Measurements from ENCODE around the gene SLC13A4. TPM values are rescaled to one million over a fixed set of nuclear protein-coding genes. Genes with fewer than 3 reads are reported as not detected.

Gene SLC13A4
- polyA plus RNA-seq, 1 donor (not counting 4 experiments of a cell fraction or from before 2014, with no cell fraction given): 0.12 TPM

- H3K4me1 ChIP-seq (ENCODE audit: control insufficient read depth, extremely low read depth, insufficient read depth, low read length): no peaks in the 10 kb centered on the region
- dilution Hi-C loops (cut with MboI; ENCODE audit: extremely low pct_ligation_motif_present, low sequenced_read_pairs): no loop called here
- no peaks in the 10 kb centered on the region for H3K36me3 ChIP-seq (ENCODE audit: control insufficient read depth in 2 of 2, extremely low read depth in 1 of 2, insufficient read depth in 2 of 2, low read length in 2 of 2)
- no peaks in the 10 kb centered on the region for H3K9me3 ChIP-seq (ENCODE audit: control insufficient read depth, low read depth, low read length)
- H3K27ac ChIP-seq (ENCODE audit: control insufficient read depth, insufficient read depth, low read length): no peak overlapping the region
- no peak overlapping the region for H3K4me3 ChIP-seq (ENCODE audit: control insufficient read depth in 2 of 3, extremely low read depth in 1 of 3, insufficient read depth in 2 of 3, low read depth in 1 of 3, low read length in 3 of 3)
- DNase-seq (ENCODE audit: low read depth, low spot score): no peak
- no peak overlapping the region for H3K9ac ChIP-seq (ENCODE audit: control insufficient read depth, extremely low read depth, insufficient read depth, low read length)
- TF ChIP-seq EZH2 (IDR thresholded peaks at IDR 0.05; ENCODE audit: low read length) (no peak), CTCF (optimal IDR thresholded peaks at IDR 0.05 in 1 of 3, IDR thresholded peaks at IDR 0.05 in 1 of 3, conservative IDR thresholded peaks at IDR 0.05 in 1 of 3; ENCODE audit: extremely low read depth in 1 of 3, insufficient read depth in 2 of 3, low read length in 3 of 3) (no peak)
- no peaks in the 10 kb centered on the region for H3K79me2 ChIP-seq (ENCODE audit: control insufficient read depth, insufficient read depth, low read length)
- no peaks in the 10 kb centered on the region for H3K9me1 ChIP-seq (ENCODE audit: control insufficient read depth, extremely low read depth, insufficient read depth, low read length)
- no peak for FAIRE-seq
- no peaks in the 10 kb centered on the region for H3K27me3 ChIP-seq (ENCODE audit: control insufficient read depth, extremely low read depth, insufficient read depth, low read length)
- H3K4me2 ChIP-seq (ENCODE audit: control insufficient read depth, extremely low read depth, insufficient read depth, low read depth, low read length): no peak overlapping the region
- H4K20me1 ChIP-seq (ENCODE audit: control insufficient read depth, extremely low read depth, insufficient read depth, low read length): no peaks in the 10 kb centered on the region
- H2AFZ ChIP-seq (ENCODE audit: control insufficient read depth, low read length): no peak overlapping the region
Observed at GRCh38 chr7:135771961-135772638, 44.1 kb upstream of the SLC13A4 start.

DNA sequence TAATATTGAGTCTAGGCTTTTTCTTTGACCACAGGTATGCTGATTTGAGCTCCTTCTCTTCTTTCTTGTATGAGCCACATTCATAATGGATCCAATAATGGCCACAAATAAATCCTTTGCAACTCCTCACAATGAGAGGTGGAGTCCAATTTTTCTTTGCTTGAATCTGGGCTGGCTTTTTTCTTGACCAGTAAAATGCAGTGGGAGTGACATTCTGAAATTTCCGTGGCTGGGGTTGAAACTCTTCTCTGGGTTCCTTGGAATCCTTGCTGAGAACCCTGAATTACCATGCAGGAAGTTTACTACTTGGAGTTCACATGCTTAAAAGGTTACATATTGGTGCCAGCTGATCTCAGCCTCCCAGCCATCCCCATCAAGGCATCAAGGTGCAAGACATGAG, 43.1 kb upstream of the SLC13A4 start:
- no peaks in the 10 kb centered on the region for H3K27me3 ChIP-seq (ENCODE audit: control insufficient read depth, extremely low read depth, insufficient read depth, low read length)
- FAIRE-seq (no peak), DNase-seq (ENCODE audit: low read depth, low spot score) (no peak)
- dilution Hi-C loops (cut with MboI; ENCODE audit: extremely low pct_ligation_motif_present, low sequenced_read_pairs): no loop called here
- H3K9me1 ChIP-seq (ENCODE audit: control insufficient read depth, extremely low read depth, insufficient read depth, low read length): no peaks in the 10 kb centered on the region
- no peak overlapping the region for H2AFZ ChIP-seq (ENCODE audit: control insufficient read depth, low read length)
- H3K4me1 ChIP-seq (ENCODE audit: control insufficient read depth, extremely low read depth, insufficient read depth, low read length): no peaks in the 10 kb centered on the region
- H3K9me3 ChIP-seq (ENCODE audit: control insufficient read depth, low read depth, low read length): no peaks in the 10 kb centered on the region
- H3K79me2 ChIP-seq (ENCODE audit: control insufficient read depth, insufficient read depth, low read length): no peaks in the 10 kb centered on the region
- H3K27ac ChIP-seq (ENCODE audit: control insufficient read depth, insufficient read depth, low read length): no peak overlapping the region
- no peak overlapping the region for H3K4me3 ChIP-seq (ENCODE audit: control insufficient read depth in 2 of 3, extremely low read depth in 1 of 3, insufficient read depth in 2 of 3, low read depth in 1 of 3, low read length in 3 of 3)
- H4K20me1 ChIP-seq (ENCODE audit: control insufficient read depth, extremely low read depth, insufficient read depth, low read length): no peaks in the 10 kb centered on the region
- H3K36me3 ChIP-seq (ENCODE audit: control insufficient read depth in 2 of 2, extremely low read depth in 1 of 2, insufficient read depth in 2 of 2, low read length in 2 of 2): no peaks in the 10 kb centered on the region
- TF ChIP-seq CTCF (optimal IDR thresholded peaks at IDR 0.05 in 1 of 3, IDR thresholded peaks at IDR 0.05 in 1 of 3, conservative IDR thresholded peaks at IDR 0.05 in 1 of 3; ENCODE audit: extremely low read depth in 1 of 3, insufficient read depth in 2 of 3, low read length in 3 of 3) (no peak), EZH2 (IDR thresholded peaks at IDR 0.05; ENCODE audit: low read length) (no peak)
- H3K9ac ChIP-seq (ENCODE audit: control insufficient read depth, extremely low read depth, insufficient read depth, low read length): no peak overlapping the region
- no peak overlapping the region for H3K4me2 ChIP-seq (ENCODE audit: control insufficient read depth, extremely low read depth, insufficient read depth, low read depth, low read length)

Measured in keratinocyte (primary cell).